ENCODE results near the gene MTX1.
"Not testable (repeated sequence)": the region's sequence is repeated elsewhere in the genome, so short reads cannot be mapped to it uniquely, and the experiment has no call there.

The MTX1 gene

GRCh38 chr1:155208541-155209311, at the start of gene MTX1:
MTX1 (plus strand) TSS chr1:155208695; CDS start chr1:155208805, 110 bp downstream.
- DNase-seq (ENCODE audit: low spot score) = peak; percentile 96

GRCh38 chr1:155158991-155159390, 49.5 kb upstream of the MTX1 start:
- DNase-seq (ENCODE audit: low spot score) = no peak

GRCh38 chr1:155160128-155160527, 48.4 kb upstream of the MTX1 start:
- no peak for DNase-seq (ENCODE audit: low spot score)

- not testable (repeated sequence) for DNase-seq (ENCODE audit: low spot score)
Measured at GRCh38 chr1:155162631-155163030, 45.9 kb upstream of the MTX1 start.

- not testable (repeated sequence) for DNase-seq (ENCODE audit: low spot score)
Measured at GRCh38 chr1:155163785-155164184, 44.7 kb upstream of the MTX1 start.

- DNase-seq (ENCODE audit: low spot score) = not testable (repeated sequence)
Measured at GRCh38 chr1:155164625-155165024, 43.9 kb upstream of the MTX1 start.

- peak; percentile 73 for DNase-seq (ENCODE audit: low spot score)
Measured at GRCh38 chr1:155166051-155166470, 42.4 kb upstream of the MTX1 start.

- DNase-seq (ENCODE audit: low spot score) = peak; percentile 80
Measured at GRCh38 chr1:155166471-155167165, 41.9 kb upstream of the MTX1 start.

- peak; percentile 93 for DNase-seq (ENCODE audit: low spot score)
Measured at GRCh38 chr1:155167166-155168104, 41.1 kb upstream of the MTX1 start.

- not testable (repeated sequence) for DNase-seq (ENCODE audit: low spot score)
Measured at GRCh38 chr1:155168105-155168445, 40.4 kb upstream of the MTX1 start.

GRCh38 chr1:155168456-155169210, 39.9 kb upstream of the MTX1 start:
- peak; percentile 37 for DNase-seq (ENCODE audit: low spot score)

- DNase-seq (ENCODE audit: low spot score) = no peak
Measured at GRCh38 chr1:155169541-155169940, 39.0 kb upstream of the MTX1 start.

- peak; percentile 16 for DNase-seq (ENCODE audit: low spot score)
Measured at GRCh38 chr1:155170101-155170785, 38.3 kb upstream of the MTX1 start.

- DNase-seq (ENCODE audit: low spot score) = peak; percentile 7
Measured at GRCh38 chr1:155170806-155171205, 37.7 kb upstream of the MTX1 start.

- DNase-seq (ENCODE audit: low spot score) = peak; percentile 15
Measured at GRCh38 chr1:155171836-155172731, 36.4 kb upstream of the MTX1 start.

GRCh38 chr1:155172732-155173477, 35.6 kb upstream of the MTX1 start, which contains the start of gene KRTCAP2:
KRTCAP2 (minus strand) TSS chr1:155173304; CDS start chr1:155173224, 80 bp downstream.
- DNase-seq (ENCODE audit: low spot score) = peak; percentile 96

- peak; percentile 74 for DNase-seq (ENCODE audit: low spot score)
Measured at GRCh38 chr1:155173478-155174323, 34.8 kb upstream of the MTX1 start, which contains the start of gene TRIM46. TRIM46 (plus strand) TSS chr1:155173849; CDS start chr1:155173967, 118 bp downstream.

Data from ecto neural progenitor cell (in vitro differentiated cells).